HG03095 (cell line): Measurements from ENCODE around the gene ARHGEF2.
"Not testable (repeated sequence)": the region's sequence is repeated elsewhere in the genome, so short reads cannot be mapped to it uniquely, and the experiment has no call there.

Experiments used
- ATAC-seq: cut with Tn5 transposase; IDR thresholded peaks from one replicate; pipeline ENCODE4 v1.9.1; 2021; ENCODE audit warnings: moderate library complexity; ENCODE audit not compliant: unreplicated experiment

ARHGEF2 gene

DNA sequence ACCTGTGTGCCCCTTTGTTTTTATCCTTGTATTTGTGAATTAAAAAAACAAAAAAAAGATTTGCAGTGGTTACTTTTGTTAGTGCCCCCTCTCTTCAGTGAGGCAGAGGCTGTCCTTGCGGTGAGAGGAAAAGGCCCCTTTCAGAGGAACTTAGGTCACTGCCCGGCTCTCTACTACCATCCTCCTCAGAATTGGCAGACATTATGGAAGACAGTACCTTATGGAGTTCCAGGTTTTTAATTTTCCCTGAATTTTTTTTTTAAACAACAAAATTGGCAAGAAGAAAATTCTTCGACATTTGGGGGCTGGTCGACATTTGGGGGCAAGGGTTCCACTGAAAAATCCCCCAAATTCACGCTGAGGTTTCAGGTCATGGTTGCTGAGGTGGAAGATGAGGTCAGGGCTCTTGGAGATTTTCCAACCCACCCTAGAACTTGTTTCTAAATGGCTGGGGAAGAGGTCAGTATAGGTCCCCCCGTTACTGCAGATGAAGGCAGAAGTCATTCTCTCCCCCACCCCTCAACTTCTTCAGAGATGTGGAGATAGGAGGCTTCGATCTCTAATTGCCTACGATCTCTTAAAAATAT is 31.6 kb downstream of the ARHGEF2 start:
- peak; percentile 5 for ATAC-seq

DNA sequence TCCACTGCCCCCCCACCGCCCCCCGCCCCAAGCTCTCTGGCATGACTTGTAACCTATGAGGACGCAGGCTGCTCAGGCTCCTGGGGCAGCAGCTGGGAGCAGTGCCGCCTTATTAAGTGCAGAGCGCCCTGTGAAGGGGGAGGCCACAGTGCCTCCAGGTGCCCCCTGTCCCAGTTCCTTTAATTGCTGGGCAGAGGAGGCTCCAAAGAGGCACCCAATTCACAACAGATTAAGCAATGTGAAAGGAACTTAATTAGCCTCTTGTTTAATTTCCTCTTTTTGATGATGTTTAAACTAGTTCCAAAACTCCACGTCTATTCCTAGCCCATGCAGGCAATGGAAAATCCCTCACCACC is 33.9 kb downstream of the ARHGEF2 start:
- ATAC-seq, result no peak

DNA sequence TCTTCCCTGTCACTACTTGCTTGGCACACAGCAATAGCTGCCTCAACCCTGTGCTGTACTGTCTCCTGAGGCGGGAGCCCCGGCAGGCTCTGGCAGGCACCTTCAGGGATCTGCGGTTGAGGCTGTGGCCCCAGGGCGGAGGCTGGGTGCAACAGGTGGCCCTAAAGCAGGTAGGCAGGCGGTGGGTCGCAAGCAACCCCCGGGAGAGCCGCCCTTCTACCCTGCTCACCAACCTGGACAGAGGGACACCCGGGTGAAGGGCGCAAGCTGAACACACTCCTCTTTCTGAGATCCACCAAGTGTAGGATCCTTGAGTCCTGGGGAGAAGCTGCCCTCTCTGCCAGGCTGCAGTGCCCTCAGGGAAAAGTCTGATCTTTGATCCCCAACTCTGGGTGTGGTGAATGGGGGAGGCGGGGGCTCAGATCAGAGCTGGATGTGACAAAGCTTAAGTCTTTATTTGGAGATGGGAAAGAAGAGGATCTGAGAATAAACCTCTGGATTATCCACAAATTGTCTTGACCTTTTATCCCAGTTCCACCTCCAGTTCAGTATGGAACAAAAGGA is 35.7 kb downstream of the ARHGEF2 start:
- ATAC-seq, result no peak

DNA sequence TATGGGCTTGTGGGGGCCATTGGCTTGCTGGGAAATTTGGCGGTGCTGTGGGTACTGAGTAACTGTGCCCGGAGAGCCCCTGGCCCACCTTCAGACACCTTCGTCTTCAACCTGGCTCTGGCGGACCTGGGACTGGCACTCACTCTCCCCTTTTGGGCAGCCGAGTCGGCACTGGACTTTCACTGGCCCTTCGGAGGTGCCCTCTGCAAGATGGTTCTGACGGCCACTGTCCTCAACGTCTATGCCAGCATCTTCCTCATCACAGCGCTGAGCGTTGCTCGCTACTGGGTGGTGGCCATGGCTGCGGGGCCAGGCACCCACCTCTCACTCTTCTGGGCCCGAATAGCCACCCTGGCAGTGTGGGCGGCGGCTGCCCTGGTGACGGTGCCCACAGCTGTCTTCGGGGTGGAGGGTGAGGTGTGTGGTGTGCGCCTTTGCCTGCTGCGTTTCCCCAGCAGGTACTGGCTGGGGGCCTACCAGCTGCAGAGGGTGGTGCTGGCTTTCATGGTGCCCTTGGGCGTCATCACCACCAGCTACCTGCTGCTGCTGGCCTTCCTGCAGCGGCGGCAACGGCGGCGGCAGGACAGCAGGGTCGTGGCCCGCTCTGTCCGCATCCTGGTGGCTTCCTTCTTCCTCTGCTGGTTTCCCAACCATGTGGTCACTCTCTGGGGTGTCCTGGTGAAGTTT is 36.4 kb downstream of the ARHGEF2 start:
- ATAC-seq, result no peak

DNA sequence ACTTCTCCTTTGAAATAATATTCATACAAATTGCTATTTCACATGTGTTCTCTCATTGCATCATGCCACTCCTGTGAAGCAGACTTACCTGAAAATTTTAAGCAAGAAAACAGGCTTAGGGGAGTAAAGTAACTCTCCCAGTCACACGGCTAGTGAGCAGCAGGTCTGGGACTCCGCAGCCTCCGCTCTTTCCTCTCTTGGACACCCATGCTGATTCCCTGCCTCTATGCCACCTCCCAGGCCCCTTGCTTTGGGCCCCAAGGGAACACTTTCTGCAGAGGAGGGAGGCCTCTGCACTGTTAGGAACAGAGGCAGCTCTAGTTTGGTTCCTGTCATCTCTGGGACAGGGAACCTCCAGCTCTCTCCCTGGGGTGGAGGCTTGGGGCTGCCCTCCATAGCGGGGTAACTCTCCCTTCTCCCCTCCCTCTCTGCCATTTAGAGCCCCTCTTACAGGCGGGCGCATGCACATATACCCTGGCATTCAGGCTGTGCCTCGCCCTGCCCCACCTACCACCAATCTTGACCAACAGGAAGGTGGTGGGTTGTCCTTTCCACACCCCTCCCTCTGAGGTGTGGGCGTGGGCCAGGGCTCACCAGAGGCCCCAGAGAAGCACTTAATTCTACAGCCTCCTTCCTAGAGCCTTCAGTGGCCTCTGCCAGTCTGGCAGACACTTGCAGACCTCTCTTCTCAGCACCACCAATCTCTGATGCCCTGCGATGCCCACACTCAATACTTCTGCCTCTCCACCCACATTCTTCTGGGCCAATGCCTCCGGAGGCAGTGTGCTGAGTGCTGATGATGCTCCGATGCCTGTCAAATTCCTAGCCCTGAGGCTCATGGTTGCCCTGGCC is 37.1 kb downstream of the ARHGEF2 start, which contains the start of gene RXFP4:
TSS of gene RXFP4 (plus strand) at position 646 of the 852 bp plus-strand sequence. CDS start at position 718, 72 bp downstream.
- ATAC-seq, result no peak

DNA sequence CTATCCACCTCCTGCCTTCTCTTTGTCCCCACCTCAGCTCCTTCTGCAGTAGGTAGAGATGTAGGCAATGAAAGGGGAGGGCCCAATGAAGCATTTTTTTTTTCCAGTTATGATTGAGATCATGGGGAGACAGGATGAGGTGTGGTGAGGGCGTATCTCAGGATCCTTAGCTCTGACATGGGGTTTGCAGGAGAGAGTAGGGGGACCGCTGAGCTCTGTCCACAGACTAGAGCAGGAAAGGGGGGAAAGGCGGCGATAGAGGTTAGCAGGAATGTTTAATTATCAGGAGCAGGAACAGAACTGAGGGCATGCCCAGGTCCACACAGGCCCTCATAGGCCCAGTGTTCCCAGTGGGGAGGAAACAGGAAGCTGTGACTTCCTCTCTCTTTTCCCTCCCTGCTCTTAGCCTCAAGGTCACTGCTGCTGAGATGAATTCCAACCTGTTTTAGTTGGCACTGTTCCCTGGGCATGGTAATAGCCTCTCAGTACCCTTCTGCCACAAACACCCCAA is 37.8 kb downstream of the ARHGEF2 start:
- ATAC-seq, result no peak

DNA sequence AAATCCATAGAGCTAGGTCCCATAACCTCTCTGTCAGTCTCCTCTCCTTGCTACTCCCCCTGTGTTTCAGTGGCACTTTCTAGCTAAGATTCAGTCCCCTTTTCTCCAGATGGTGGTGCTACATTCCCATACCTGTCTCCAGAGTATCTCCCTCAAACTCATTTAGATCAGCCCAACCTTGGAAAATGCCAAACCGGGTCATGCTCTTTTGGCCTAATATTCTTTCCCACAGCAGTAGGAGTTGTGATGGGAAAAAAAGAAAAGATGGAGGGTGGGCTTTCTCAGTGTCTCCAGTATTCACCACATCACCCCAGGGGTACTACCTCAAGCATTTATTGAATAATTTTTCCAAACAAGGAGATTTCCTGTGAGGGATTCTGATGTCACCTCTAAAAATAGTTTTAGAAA is 40.1 kb downstream of the ARHGEF2 start:
- ATAC-seq, result no peak

DNA sequence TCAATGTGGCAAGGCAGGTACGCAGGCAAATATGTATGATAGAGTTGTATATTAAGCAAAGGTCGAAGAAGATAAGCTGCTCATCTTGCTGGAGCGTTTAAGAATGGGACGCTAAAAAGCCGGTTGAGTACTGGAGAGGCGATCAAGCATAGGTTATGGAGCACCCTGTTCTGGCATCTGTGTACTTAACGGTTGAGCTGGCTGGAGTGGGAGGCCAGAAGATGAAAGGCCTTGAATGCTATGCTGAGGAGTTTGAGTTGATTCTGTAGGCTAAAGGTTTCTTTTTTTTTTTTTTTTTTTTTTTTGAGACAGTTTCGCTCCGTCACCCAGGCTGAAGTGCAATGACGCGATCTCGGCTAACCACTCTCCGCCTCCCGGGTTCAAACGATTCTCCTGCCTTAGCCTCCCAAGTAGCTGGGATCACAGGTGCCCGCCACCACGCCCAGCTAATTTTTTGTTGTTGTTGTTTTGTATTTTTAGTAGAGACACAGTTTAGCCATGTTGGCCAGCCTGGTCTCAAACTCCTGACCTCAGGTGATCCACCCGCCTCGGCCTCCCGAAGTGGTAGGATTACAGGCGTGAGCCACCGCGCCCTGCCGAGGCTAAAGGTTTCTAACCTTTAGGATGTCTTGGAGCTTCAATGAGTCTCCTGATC is 43.3 kb downstream of the ARHGEF2 start:
- no peak for ATAC-seq

DNA sequence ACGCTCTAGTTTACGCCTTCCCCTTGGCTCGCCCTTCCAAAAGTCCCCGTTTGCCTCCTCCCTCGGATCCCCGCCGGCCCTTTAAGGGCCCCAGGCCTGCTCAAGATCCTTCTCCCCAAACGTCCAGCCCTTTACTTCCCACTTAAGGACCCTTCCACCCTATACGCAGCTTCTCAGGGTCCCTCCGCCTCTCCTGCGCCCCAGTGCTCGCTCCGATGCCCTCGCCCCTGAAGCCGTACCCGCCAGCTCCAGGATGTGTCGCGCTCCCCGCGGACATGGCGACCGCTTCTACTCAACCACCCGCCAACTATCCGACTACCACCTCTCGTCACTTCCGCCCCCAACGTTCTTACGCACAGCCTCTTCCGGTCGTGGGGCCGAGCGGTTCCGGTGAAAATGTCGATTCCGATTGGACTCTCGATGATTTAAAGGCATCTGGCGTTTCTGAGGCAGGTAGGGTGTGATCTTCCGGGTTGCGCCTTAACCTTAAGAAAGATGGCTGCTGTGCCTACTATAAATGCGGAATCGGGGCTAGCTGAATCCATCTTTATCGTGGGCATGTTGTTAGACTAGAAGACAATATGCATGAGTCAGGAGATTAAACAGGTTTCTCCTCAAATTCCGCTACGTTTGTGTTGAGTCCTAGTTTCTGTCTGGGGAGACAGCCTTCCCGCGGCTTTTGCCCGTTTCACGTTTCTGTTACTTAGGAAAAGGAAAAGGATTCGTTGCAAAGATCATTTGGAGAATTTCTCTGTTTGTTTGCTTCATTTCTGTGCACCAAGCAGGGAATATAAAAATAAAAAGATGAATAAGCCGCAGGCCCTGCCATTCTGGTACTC is 44.0 kb downstream of the ARHGEF2 start, which contains the start of gene KHDC4:
TSS of gene KHDC4 (minus strand) at position 317 of the 839 bp plus-strand sequence. CDS start at position 277, 40 bp downstream.
- peak; percentile 92 for ATAC-seq

DNA sequence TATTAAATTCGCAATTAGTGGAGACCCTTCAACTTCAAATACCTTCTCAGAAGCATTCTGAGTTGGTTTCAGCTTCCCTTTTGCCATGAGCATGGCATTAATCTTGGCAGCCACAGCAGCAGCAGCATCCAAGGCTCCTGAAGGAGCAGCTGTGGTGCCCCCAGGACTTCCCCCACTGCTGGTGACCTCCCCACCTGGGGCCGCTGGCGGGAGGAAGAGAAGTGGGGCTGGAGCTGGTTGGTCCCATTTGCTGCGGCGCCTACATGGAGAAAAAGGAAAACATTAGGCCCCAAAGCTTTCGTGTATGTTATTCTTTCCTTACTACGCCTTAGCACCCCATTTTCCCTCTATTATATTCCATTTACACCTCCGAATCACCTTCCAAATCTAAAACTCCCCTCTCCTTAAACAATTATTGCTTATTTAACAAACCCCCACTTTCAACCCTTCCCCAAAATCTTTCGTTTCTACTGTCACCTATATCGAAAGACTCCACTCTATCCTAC is 44.7 kb downstream of the ARHGEF2 start:
- no peak for ATAC-seq

DNA sequence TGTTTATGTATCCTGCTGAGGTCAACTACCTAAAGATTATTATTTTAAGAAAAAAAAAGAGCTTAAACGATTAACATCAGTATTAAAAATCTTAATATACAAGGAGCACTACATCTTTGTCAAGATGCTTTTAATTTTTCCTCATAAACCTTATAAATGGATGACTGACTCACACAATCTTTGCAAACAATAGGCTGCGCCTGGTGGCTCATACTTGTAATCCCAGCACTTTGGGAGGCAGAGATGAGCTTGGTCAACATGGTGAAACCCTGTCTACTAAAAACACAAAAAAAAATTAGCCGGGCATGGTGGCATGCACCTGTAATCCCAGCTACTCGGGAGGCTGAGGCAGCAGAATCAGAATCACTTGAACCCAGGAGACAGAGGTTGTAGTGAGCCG is 45.9 kb downstream of the ARHGEF2 start:
- ATAC-seq, result no peak

DNA sequence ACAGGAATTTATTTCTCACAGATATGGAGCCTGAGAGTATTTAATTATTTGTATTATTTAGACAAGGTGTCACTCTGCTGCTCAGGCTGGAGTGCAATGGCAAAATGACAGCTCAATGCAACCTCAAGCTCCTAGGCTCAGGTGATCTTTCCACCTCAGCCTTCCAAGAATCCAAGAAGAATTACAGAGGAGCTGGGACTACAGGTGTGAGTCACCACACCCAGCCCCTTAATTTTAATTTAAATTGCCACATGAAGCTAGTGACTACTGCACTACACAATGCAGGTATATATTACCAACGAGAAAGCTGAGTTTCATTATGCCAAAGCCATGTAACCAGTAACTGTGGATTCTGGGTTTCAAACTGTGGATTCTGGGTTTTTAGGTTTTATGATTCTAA is 46.3 kb downstream of the ARHGEF2 start:
- no peak for ATAC-seq

DNA sequence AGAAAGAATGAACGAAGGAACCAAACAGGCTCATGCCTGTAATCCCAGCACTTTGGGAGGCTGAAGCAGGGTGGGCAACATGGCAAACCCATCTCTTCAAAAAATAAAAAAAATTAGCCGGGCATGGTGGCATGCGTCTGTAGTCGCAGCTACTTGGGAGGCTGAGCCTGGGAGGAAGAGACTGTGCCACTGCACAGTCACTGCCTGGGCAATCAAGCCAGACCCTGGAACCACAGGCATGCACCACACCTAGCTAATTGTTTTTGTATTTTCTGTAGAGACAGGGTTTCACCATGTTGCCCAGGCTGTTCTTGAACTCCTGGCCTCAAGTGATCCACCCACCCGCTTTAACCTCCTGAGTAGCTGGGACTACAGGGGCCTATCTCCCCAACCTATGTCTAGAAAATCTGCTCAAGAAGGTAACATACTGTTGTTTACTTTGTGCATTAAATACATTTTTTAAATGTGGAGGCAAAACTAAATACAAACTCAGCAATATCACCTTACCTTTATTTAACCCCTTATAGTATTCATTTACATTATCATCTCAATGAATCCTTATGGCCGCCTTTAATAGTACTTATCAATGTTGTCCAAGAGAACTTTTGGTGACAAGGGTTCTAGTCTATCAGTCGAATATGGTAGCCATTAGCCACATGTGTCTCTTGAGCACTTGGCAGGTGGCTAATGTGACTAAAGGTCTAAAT is 46.9 kb downstream of the ARHGEF2 start:
- ATAC-seq, result no peak

DNA sequence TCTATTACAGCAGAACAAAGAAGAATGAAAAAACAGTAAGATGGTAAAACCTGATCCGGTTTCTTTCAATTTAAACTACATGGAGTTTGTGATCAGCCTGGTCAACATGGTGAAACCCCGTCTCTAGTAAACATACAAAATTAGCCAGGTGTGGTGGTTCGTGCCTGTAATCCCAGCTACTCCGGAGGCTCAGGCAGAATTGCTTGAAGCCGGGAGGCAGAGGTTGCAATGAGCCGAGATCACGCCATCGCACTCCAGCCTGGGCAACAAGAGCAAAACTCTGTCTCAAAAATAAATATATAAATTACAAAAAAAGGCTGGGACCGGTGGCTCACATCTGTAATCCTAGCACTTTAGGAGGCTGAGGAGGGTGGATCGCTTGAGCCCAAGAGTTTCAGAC is 47.6 kb downstream of the ARHGEF2 start:
- ATAC-seq, result not testable (repeated sequence)

DNA sequence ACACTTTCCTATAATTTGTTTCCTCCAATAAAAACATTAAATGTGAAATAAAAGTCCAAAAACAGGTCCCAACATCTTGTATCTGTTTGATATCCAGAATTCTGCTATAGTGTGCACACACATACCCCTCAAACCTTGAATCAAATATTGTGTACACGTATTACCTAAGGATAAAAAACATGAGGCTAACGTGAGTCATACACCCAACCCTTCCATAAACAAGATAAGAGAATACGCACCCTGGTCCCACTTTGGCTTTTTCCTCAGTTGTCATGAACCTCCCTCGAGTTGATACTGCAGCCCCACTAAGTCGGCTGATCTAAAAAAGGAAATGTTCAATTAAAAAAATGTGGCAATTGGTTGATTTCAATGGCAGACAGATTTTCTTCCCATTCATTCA is 49.3 kb downstream of the ARHGEF2 start:
- ATAC-seq, result no peak

DNA sequence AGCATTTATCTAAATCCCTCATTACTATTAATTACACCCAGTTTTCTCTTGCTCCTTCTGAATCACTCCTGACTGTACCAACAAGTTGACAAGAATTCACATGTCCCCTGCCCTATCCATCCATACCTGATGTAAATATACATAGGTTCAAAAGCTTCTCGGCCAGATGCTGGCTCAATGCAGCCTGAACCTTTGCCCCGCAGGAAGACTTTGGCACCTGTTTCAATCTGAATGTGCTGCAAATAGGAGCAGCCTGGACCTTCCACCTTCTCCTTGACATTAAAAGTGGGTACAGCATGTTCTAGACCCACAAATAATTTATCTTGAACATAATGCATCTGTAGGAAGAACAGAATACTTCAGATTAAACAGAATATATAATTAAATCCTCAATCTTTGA is 52.8 kb downstream of the ARHGEF2 start:
- ATAC-seq, result no peak

DNA sequence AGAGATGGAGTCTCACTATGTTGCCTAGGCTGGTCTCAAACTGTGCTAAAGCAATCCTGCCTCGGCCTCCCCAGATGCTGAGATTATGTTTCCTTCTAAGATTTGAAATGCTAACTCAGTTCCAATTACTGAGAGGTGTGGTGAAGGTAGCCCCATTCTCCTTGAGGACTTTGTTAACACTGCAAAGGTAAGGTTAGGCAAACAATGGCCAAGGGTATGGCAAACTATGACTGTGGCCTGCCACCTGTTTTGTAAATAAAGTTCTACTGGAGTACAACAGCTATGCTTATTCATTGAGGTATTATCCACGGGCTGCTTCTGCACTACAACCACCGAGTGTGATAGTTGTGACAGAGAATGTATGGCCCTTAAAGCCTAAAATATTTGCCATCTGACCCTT is 57.6 kb downstream of the ARHGEF2 start:
- no peak for ATAC-seq

DNA sequence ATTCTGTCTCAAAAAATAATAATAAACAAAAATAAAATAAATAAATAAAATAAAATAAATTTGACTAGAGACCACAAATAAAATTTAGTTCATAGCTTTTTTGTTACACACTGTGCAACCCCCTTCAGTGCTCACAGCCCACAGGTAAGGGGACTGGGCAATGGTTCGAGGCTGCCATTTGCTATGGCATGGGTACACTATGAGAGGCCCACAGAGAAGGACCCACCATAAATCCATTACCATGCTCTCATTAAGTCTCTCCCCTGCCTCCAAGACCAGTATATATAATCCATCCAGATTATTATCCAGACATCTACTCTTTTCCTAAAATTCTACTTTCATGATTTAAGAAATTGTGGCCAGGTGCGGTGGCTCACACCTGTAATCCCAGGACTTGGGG is 58.5 kb downstream of the ARHGEF2 start:
- ATAC-seq, result no peak

DNA sequence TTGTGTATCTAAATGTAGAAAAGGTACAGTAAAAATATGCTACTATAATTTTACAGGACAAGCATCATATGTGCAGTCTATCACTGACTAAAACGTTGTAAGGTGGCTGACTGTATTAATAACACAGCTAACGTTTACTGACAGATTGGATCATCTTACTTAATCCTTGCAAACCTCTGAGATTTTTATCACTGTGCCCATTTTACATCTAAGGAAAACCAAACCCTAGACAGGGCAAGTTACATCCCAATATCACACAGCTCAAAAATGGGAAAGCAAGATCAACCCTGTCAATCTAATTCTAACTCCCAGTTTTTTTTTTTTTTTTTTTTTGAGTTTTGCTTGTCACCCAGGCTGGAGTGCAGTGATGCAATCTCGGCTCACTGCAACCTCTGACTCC is 59.7 kb downstream of the ARHGEF2 start:
- no peak for ATAC-seq
